Measurements from ENCODE around the gene VWDE.

Gene VWDE

GRCh38 chr7:12328888-12329770 lies 74.5 kb downstream of the VWDE start:
- DNase-seq (ENCODE audit: low read depth in 2 of 2), result no peak

DNA sequence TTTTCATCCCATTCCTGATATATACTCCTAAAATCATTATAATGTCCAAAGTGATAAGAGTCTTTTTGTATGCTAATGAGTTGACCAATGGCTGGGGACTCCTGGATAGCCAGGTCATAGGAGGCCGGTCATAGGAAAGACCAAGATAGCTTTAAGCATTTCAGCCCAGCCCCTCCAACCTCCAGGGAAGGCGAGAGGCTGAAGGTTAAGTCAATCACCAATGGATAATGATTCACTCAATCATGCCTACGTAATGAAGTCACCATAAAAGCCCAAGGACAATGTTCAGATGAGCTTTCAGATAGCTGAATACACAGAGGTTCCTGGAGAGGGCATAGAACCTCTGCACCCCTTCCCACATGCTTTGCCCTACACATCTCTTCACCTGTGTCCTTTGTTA lies 75.7 kb downstream of the VWDE start:
- no peak for DNase-seq (ENCODE audit: low read depth in 2 of 2)

GRCh38 chr7:12325646-12326045 lies 78.0 kb downstream of the VWDE start:
- no peak for DNase-seq (ENCODE audit: low read depth in 2 of 2)

- DNase-seq (ENCODE audit: low read depth in 2 of 2), result no peak
Measured at GRCh38 chr7:12323415-12323814, 80.2 kb downstream of the VWDE start.

DNA sequence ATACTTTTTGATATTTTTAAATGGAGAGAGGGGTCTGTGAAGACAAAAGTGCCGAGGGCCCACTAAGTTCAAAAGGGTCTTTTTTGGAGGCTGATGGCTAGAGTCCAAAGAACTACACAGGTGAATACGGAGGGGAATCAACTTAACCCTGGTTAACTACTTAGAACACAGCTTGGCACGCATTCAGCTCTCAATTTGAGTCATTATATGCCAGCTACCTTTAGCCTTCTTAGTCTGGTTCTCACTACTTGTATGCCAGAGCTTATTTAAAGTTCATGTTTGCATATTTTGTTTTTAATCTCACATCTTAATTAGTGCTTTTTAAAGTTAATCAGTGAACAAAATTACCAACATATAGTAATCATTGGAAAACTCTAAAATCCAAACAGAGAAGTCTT lies 80.8 kb downstream of the VWDE start:
- DNase-seq (ENCODE audit: low read depth in 2 of 2), result no peak

GRCh38 chr7:12322284-12322902 lies 81.3 kb downstream of the VWDE start:
- DNase-seq (ENCODE audit: low read depth in 2 of 2), result no peak

GRCh38 chr7:12320987-12321647 lies 82.5 kb downstream of the VWDE start:
- DNase-seq (ENCODE audit: low read depth in 2 of 2), result no peak

DNA sequence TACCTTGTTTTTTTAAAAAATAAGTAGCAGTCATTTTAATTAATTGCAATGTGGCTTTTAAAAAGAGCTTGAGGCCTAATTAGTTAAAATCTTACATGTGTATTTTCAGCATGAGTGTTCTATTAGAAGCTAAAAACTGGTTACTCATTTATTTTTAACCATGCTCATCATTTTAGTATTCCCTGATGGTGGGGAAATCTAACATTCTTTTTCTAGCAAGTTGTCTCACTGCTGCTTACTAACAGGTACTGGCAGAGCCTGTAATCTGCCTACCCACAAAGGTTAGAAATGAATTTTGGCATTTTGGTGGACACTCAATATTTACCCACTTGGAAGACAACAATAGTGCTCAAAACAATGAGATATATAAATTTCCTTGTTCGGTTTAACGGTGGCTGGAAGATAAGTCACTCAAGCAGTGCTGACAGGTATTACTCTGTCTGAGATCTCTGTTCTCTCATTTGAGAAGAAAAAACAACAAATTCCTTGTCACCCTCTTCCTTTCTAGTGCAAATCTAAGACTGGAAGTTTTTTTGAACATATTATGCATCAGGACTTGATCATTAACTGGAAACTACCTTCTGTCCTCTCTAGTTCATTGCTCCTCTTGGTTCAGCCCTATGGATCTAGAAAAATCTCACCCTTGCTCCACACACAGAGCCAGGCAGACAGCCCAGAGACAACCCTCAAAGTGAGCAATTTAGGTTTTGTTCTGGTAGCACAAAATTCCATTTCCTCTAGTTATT lies 83.3 kb downstream of the VWDE start:
- DNase-seq (ENCODE audit: low read depth in 2 of 2), result no peak

GRCh38 chr7:12317675-12318074 lies 86.0 kb downstream of the VWDE start:
- DNase-seq (ENCODE audit: low read depth in 2 of 2), result no peak

DNA sequence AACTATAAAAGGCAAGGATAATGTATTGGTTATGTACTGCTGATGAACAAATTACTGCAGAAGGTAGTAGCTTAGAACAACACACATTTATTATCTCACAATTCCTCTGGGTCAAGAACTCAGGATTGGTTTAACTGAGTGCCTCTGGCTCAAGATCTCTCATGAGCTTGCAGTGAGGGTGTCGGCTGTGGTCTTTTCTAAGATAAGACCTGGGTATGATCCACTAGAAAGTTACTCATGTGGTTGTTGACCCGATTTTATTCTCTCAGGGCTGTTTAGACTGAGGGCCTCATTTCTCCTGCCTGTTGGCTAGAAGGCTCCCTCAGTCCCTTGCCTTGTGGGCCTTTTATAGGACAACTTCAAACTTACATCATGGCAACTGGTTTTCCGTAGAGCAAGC lies 86.7 kb downstream of the VWDE start:
- no peak for DNase-seq (ENCODE audit: low read depth in 2 of 2)

GRCh38 chr7:12315049-12315448 lies 88.6 kb downstream of the VWDE start:
- no peak for DNase-seq (ENCODE audit: low read depth in 2 of 2)

- no peak for DNase-seq (ENCODE audit: low read depth in 2 of 2)
Measured at GRCh38 chr7:12314199-12314598, 89.5 kb downstream of the VWDE start.

DNA sequence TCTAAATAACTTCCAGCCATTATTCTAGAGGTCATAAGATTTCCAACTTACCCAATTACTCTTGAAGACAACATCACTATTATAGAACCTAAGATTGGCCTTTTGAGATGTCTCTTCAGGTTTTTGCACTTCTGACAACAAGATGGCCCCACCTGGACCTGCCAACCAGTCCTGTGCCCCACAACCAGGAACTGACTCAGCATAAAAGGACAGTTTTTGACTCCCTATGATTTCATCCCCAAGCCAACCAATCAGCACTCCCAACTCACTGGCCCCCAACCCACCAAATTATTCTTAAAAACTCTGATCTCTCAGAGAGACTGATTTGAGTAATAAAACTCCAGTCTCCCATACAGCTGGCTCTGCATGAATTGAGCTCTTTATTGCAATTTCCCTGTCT lies 98.2 kb downstream of the VWDE start:
- no peak for DNase-seq (ENCODE audit: low read depth in 2 of 2)

DNA sequence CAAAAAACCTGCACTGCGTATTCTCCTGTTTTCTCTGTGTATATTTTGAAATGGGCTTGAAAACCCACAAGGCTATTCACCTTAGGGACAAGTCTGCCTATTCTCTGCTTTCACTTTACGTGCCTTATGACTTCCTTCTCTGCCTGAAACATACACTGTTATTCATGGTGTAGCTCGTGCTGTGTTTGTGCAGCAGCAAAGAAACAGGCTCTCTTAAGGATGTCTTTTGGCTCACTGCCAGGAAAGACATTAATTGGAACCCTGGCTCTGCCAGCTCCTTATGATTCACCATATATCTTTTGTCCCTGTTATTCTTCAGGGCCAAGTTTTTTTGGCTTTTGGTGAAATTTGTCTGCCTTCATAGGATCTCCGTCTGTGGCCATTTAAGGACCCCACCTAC lies 100.2 kb downstream of the VWDE start:
- DNase-seq (ENCODE audit: low read depth in 2 of 2), result no peak

DNA sequence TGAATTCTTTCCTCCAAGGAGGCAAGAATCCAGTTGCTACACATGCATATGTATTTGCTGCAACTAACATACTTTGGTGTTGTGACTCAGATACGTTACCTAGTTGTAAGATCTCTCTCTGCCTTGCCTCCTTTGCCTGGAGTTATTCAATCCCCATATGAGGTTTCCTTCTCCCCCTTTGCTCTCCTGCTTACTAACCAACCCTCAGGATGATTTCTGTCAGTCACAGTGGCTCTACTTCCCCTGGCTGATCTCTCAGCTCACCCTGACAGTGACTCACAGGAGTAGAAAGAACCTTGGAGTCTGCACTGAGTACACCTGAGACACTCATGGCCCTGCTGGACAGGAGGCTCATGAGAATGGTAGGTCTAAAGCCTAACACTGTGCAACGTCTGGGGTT lies 100.6 kb downstream of the VWDE start:
- DNase-seq (ENCODE audit: low read depth in 2 of 2), result no peak

- no peak for DNase-seq (ENCODE audit: low read depth in 2 of 2)
Measured at GRCh38 chr7:12300415-12300814, 103.2 kb downstream of the VWDE start.

DNA sequence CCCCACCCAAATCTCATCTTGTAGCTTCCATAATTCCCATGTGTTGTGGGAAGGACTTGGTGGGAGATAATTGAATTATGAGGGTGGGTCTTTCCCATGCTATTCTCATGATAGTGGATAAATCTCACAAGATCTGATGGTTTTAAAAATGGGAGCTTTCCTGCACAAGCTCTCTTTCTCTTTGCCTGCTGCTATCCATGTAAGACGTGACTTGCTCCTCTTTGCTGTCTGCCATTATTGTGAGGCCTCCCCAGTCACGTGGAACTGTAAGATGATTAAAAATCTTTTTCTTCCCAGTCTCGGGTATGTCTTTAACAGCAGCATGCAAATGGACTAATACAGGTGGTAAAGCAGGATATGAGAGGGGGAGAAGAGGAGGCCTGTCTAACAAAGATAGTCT lies 104.3 kb downstream of the VWDE start:
- DNase-seq (ENCODE audit: low read depth in 2 of 2), result no peak

GRCh38 chr7:12297283-12298108 lies 106.2 kb downstream of the VWDE start:
- DNase-seq (ENCODE audit: low read depth in 2 of 2), result no peak

DNA sequence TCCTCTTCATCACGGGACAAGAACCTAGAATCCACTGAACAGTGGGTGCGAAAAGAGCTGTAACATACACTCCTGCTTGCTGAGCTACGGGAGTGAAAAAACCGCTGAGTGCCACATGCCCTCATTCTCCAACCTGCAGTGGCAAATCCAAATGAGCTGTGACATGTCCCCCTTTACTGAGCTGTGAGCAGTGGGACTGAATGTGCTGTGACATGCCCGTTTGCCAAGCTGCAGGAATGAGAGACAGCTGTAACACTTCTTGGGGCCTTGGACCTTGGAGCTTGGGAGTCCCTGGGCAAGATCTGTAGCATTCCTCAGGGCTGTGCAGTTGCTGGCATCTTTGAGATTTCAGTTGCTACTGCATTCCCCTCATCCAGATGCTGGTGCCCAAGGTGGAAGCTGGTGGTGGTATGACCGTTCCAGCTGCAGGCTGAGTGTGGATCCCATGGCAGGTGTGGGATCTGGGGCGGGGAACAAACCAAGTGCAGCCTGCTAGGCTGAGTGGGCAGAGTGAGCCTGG lies 107.6 kb downstream of the VWDE start:
- DNase-seq (ENCODE audit: low read depth in 2 of 2), result no peak

DNA sequence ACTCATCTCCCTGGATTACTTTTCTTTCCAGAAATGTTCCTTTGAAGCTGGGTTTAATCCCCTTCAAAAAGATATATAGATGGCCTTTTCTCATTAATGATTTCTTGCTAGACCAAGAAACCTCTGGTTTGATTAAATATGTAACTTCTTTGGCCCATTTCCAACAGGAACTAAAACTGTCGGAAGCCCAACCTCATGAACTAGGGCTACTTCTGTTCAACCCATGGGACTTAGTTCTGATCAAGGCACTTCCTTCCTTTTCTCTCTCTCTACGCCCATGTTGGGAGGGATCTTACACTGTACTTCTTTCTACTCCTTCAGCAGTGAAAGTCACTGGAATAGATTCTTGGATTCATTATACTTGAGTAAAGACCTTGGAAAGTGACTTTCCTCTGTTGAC lies 109.0 kb downstream of the VWDE start:
- DNase-seq (ENCODE audit: low read depth in 2 of 2), result no peak

DNA sequence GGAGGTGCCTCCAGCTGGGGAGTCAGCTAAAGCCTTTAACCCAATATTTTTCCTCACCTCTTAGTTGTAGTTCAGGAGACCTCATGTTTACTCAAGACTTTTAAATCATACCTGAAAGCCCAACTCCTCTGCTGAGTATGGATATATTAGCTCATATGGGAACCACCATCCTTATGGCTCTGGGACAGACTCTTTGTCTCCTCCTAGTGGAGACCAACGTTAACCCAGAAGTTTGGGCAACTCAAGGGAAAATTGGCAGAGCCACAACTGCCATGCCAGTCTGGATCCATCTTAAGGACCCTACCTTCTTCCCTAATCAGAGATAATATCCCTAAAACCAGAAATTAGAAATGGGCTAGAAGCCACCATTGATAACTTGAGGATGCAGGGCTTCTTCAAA lies 111.8 kb downstream of the VWDE start:
- no peak for DNase-seq (ENCODE audit: low read depth in 2 of 2)

Measured in stimulated activated CD4-positive, alpha-beta T cell treated with anti-CD3 and anti-CD28 coated beads, Interleukin-4, amount 100 ng/mL, for 48 hours (primary cell).